Measurements from ENCODE around the gene TUBB3. TPM values are rescaled to one million over a fixed set of nuclear protein-coding genes. Genes with fewer than 3 reads are reported as not detected.

Gene TUBB3
- total RNA-seq, 1 donor from 2014 or later: 459 TPM

DNA sequence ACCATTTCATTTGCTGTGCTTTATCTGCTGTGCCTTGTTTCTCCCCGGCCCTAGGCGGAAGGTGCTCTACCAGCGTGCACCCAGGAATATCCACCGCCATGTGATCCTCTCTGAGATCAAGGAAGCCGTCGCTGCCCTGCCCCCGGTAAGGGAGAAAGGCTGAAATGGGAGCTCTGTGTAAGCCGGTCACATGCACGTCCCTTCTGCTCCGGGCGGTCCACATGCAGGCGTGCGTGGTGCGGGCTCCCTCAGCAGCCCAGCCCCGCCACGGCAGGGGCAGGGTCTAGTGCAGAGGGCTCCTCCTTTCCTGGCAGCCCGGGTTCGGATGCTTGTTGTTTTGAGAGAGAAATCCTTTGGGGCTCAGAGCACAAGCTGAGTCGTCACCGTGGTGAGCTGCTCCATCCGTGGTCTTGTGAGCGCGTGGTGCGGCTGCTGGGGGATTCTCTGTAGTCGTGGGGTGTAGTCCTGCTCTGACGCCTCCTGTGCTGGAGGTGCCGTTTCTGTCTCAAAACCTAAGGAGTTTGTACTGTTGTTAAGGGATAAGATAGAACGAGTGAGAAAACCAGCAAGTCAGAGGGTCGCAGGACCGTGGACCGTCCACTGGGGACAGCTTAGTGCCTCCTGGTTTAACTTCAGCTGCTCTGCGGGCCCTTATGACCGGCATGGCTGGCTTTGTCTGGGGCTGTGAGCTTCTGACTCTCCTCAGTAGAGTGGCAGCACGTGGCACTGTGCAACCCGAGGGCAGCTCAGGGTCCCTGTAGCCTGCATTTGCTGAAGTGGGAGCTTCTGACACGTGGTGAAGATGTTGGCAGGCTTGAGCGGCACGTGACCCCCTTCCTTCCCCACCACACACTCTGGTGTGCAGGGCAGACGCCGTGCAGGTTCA, 16.8 kb upstream of the TUBB3 start:
- Histone ChIP-seq H2AFZ (ENCODE audit: low read depth, low read length) (no peak overlapping the region), H3K27ac (ENCODE audit: low read depth, low read length) (no peak overlapping the region), H3K4me1 (ENCODE audit: insufficient read depth, low read length) (peaks cover 12% of the 10 kb centered on the region), H4K20me1 (ENCODE audit: insufficient read depth, low read length) (peaks cover 40% of the 10 kb centered on the region), H3K9me3 (ENCODE audit: insufficient read depth, low read depth, low read length) (peaks cover 3% of the 10 kb centered on the region), H3K4me2 (ENCODE audit: low read length) (no peak overlapping the region), H3K27me3 (ENCODE audit: insufficient read depth, low read length) (no peaks in the 10 kb centered on the region), H3K4me3 (ENCODE audit: insufficient read depth, low read depth, low read length) (no peak overlapping the region), H3K79me2 (ENCODE audit: insufficient read depth, low read length) (no peaks in the 10 kb centered on the region), H3K36me3 (ENCODE audit: insufficient read depth, low read length) (peaks cover 16% of the 10 kb centered on the region), H3K9ac (ENCODE audit: low read length) (no peak overlapping the region)
- Mint-ChIP-seq H3K4me1 (ENCODE audit: low read depth, unreplicated experiment) (no peaks in the 10 kb centered on the region), H3K27ac (ENCODE audit: unreplicated experiment) (peak overlapping the region; percentile 87), H3K27me3 (ENCODE audit: low read depth, unreplicated experiment) (no peaks in the 10 kb centered on the region), H3K4me3 (ENCODE audit: unreplicated experiment) (no peak overlapping the region), H3K9me3 (ENCODE audit: unreplicated experiment) (no peaks in the 10 kb centered on the region), H3K36me3 (ENCODE audit: low read depth, unreplicated experiment) (peaks cover 12% of the 10 kb centered on the region)
- TF ChIP-seq, protein P1, sequence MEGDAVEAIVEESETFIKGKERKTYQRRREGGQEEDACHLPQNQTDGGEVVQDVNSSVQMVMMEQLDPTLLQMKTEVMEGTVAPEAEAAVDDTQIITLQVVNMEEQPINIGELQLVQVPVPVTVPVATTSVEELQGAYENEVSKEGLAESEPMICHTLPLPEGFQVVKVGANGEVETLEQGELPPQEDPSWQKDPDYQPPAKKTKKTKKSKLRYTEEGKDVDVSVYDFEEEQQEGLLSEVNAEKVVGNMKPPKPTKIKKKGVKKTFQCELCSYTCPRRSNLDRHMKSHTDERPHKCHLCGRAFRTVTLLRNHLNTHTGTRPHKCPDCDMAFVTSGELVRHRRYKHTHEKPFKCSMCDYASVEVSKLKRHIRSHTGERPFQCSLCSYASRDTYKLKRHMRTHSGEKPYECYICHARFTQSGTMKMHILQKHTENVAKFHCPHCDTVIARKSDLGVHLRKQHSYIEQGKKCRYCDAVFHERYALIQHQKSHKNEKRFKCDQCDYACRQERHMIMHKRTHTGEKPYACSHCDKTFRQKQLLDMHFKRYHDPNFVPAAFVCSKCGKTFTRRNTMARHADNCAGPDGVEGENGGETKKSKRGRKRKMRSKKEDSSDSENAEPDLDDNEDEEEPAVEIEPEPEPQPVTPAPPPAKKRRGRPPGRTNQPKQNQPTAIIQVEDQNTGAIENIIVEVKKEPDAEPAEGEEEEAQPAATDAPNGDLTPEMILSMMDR (IDR thresholded peaks at IDR 0.05; ENCODE audit: insufficient read depth, low read depth, low read length): no peak
- no peak for TF ChIP-seq EZH2 (IDR thresholded peaks at IDR 0.05; ENCODE audit: insufficient read depth, low read length)
- FAIRE-seq (no peak), DNase-seq (ENCODE audit: low read depth) (no peak)

- no peaks in the 10 kb centered on the region for H3K27me3 ChIP-seq (ENCODE audit: insufficient read depth, low read length)
- TF ChIP-seq, protein P1 (IDR thresholded peaks at IDR 0.05; ENCODE audit: insufficient read depth, low read depth, low read length): no peak
- TF ChIP-seq EZH2 (IDR thresholded peaks at IDR 0.05; ENCODE audit: insufficient read depth, low read length): no peak
- H3K4me1 ChIP-seq (ENCODE audit: insufficient read depth, low read length): peaks cover 12% of the 10 kb centered on the region
- H2AFZ ChIP-seq (ENCODE audit: low read depth, low read length): no peak overlapping the region
- H3K79me2 ChIP-seq (ENCODE audit: insufficient read depth, low read length): no peaks in the 10 kb centered on the region
- H3K4me3 ChIP-seq (ENCODE audit: insufficient read depth, low read depth, low read length): no peak overlapping the region
- Mint-ChIP-seq H3K9me3 (ENCODE audit: unreplicated experiment) (no peaks in the 10 kb centered on the region), H3K27ac (ENCODE audit: unreplicated experiment) (peak overlapping the region; percentile 58), H3K4me3 (ENCODE audit: unreplicated experiment) (no peak overlapping the region), H3K27me3 (ENCODE audit: low read depth, unreplicated experiment) (no peaks in the 10 kb centered on the region), H3K4me1 (ENCODE audit: low read depth, unreplicated experiment) (no peaks in the 10 kb centered on the region), H3K36me3 (ENCODE audit: low read depth, unreplicated experiment) (peaks cover 16% of the 10 kb centered on the region)
- peaks cover 3% of the 10 kb centered on the region for H3K9me3 ChIP-seq (ENCODE audit: insufficient read depth, low read depth, low read length)
- H3K9ac ChIP-seq (ENCODE audit: low read length): no peak overlapping the region
- H3K36me3 ChIP-seq (ENCODE audit: insufficient read depth, low read length): peaks cover 16% of the 10 kb centered on the region
- no peak for FAIRE-seq
- no peak for DNase-seq (ENCODE audit: low read depth)
- H3K4me2 ChIP-seq (ENCODE audit: low read length): no peak overlapping the region
- H4K20me1 ChIP-seq (ENCODE audit: insufficient read depth, low read length): peaks cover 45% of the 10 kb centered on the region
- no peak overlapping the region for H3K27ac ChIP-seq (ENCODE audit: low read depth, low read length)
Measured at GRCh38 chr16:89907055-89907814, 15.9 kb upstream of the TUBB3 start.
